Common myeloid progenitor, CD34-positive (primary cell): ENCODE measurements around the gene C1QTNF12.

Source experiments
- CTCF ChIA-PET: fragments of 350-600 bp; sonication (Branson Sonifier 250); formaldehyde crosslinking; loops from one replicate; lab custom pipeline; 2021; ENCODE audit warnings: antibody characterized with exemption; lab: Charles Lee
- POLR2A ChIA-PET: fragments of 350-600 bp; sonication (Branson Sonifier 250); formaldehyde crosslinking; loops from one replicate; lab custom pipeline; 2021; ENCODE audit warnings: antibody characterized with exemption; lab: Charles Lee
- DNase-seq, 3 donors: peaks; one replicate each; pipeline versions ENCODE4 v3.0.0 to v3.0.0-alpha.2; 2013
- H3K27ac ChIP-seq, 2 experiments: 1 replicate in 1 of 2; 2 replicates in 1 of 2; pipeline ENCODE4 v1.7.0; 2013; ENCODE audit warnings: inconsistent platforms in 2 of 2, low read length in 2 of 2, mild to moderate bottlenecking in 2 of 2, low read depth in 1 of 2, moderate library complexity in 1 of 2; ENCODE audit not compliant: severe bottlenecking in 2 of 2, insufficient read depth in 1 of 2, poor library complexity in 1 of 2
- H3K27me3 ChIP-seq, 5 experiments: replicated peaks in 2 of 5; 1 replicate in 3 of 5; 2 replicates in 2 of 5; pipeline versions ENCODE4 v1.6.1 to v1.7.0; 2013; ENCODE audit warnings: low read length in 4 of 5, mild to moderate bottlenecking in 2 of 5, moderate library complexity in 2 of 5, inconsistent platforms in 1 of 5; ENCODE audit not compliant: insufficient read depth in 5 of 5, control insufficient read depth in 4 of 5
- H3K36me3 ChIP-seq, 4 experiments: 1 replicate in 2 of 4; 2 replicates in 2 of 4; pipeline versions ENCODE4 v1.6.1 to v1.7.0; 2013; ENCODE audit warnings: low read length in 3 of 4, control low read depth in 1 of 4, mild to moderate bottlenecking in 1 of 4; ENCODE audit not compliant: control insufficient read depth in 4 of 4, insufficient read depth in 4 of 4
- H3K4me1 ChIP-seq, 4 experiments: 1 replicate in 3 of 4; 2 replicates in 1 of 4; pipeline versions ENCODE4 v1.6.1 to v1.7.1; 2013; ENCODE audit warnings: low read length in 3 of 4, mild to moderate bottlenecking in 3 of 4, control low read depth in 1 of 4, inconsistent platforms in 1 of 4, moderate library complexity in 1 of 4; ENCODE audit not compliant: control insufficient read depth in 4 of 4, insufficient read depth in 4 of 4; ENCODE audit errors: control extremely low read depth in 1 of 4
- H3K4me3 ChIP-seq, 7 experiments: 1 replicate in 4 of 7; 2 replicates in 3 of 7; pipeline versions ENCODE4 v1.5.1 to v1.7.0; 2013; ENCODE audit warnings: mild to moderate bottlenecking in 7 of 7, low read length in 6 of 7, moderate library complexity in 6 of 7, inconsistent platforms in 2 of 7, low read depth in 2 of 7, control low read depth in 1 of 7; ENCODE audit not compliant: insufficient read depth in 4 of 7, control insufficient read depth in 1 of 7; ENCODE audit errors: extremely low read depth in 1 of 7
- H3K9me3 ChIP-seq, 5 experiments: 1 replicate in 4 of 5; 2 replicates in 1 of 5; pipeline versions ENCODE4 v1.6.1 to v1.7.1; 2013; ENCODE audit warnings: low read length in 4 of 5, mild to moderate bottlenecking in 2 of 5, inconsistent platforms in 1 of 5, low read depth in 1 of 5, moderate library complexity in 1 of 5; ENCODE audit not compliant: control insufficient read depth in 4 of 5, insufficient read depth in 2 of 5; ENCODE audit errors: control extremely low read depth in 1 of 5
- WGBS: methylation state at CpG from one replicate; pipeline ENCODE4 v1.1.5; 2013; ENCODE audit not compliant: insufficient coverage; 5-methylcytosine and 5-hydroxymethylcytosine counted together

The C1QTNF12 gene

GRCh38 chr1:1280782-1281481 is 34.4 kb upstream of the C1QTNF12 start:
- Histone ChIP-seq H3K4me3 (no peak overlapping the region), H3K27ac (no peak overlapping the region), H3K27me3 (no peaks in the 10 kb centered on the region), H3K4me1 (no peaks in the 10 kb centered on the region), H3K36me3 (no peaks in the 10 kb centered on the region), H3K9me3 (no peaks in the 10 kb centered on the region)
- POLR2A ChIA-PET: no interaction called here
- CTCF ChIA-PET: interaction anchor here (1.0 kb wide), 1 partner anchor 31 kb away, joined by 4 read pairs; no protein-coding TSS in a partner anchor
- no peak for DNase-seq
- WGBS: 98% methylated on average over 17 of the region's 21 CpGs

GRCh38 chr1:1279028-1279427 is 32.5 kb upstream of the C1QTNF12 start:
- peaks cover 0 to 9% (median 9%) of the 10 kb centered on the region in 4 experiments for H3K4me1 ChIP-seq
- ChIA-PET CTCF (interaction anchor here (1.2 to 1.6 kb wide), 2 partner anchors 11 to 56 kb away, joined by 4 read pairs; no protein-coding TSS in a partner anchor), POLR2A (no interaction called here)
- H3K27me3 ChIP-seq: no peaks in the 10 kb centered on the region
- no peak overlapping the region for H3K4me3 ChIP-seq
- H3K36me3 ChIP-seq: no peaks in the 10 kb centered on the region
- H3K27ac ChIP-seq: no peak overlapping the region
- DNase-seq: no peak
- H3K9me3 ChIP-seq: no peaks in the 10 kb centered on the region
- 96% methylated on average over 14 of the region's 17 CpGs for WGBS

GRCh38 chr1:1278620-1279019 is 32.1 kb upstream of the C1QTNF12 start:
- ChIA-PET CTCF (interaction anchor here (1.2 kb wide), 1 partner anchor 12 kb away, joined by 4 read pairs; no protein-coding TSS in a partner anchor), POLR2A (no interaction called here)
- DNase-seq: no peak
- H3K4me1 ChIP-seq: peaks cover 0 to 10% (median 10%) of the 10 kb centered on the region in 4 experiments
- H3K36me3 ChIP-seq: no peaks in the 10 kb centered on the region
- no peaks in the 10 kb centered on the region for H3K9me3 ChIP-seq
- H3K27me3 ChIP-seq: no peaks in the 10 kb centered on the region
- no peak overlapping the region for H3K4me3 ChIP-seq
- no peak overlapping the region for H3K27ac ChIP-seq
- WGBS: 100% methylated on average over 7 of the region's 13 CpGs

DNA sequence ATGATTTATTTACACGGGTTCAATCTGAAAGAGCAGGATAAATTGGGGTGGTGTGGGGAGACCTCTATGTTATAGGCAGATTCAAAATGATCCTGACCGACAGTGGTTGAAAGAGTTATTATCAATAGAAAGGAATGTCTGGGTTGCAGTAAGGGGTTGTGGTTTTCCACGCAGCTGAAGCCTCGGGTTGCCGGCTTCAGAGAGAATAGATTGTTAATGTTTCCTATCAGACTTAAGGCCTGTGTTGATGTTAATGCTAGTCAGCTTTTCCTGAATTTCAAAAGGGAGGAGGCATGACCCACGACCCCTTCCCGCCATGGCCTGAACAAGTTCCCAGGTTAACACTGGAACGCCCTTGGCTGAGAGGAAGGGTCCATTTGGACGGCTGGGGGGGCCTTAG is 29.3 kb upstream of the C1QTNF12 start:
- no peak for DNase-seq
- Histone ChIP-seq H3K27me3 (no peaks in the 10 kb centered on the region), H3K36me3 (peaks cover 0 to 6% (median 2%) of the 10 kb centered on the region in 4 experiments), H3K4me1 (peaks cover 4 to 31% (median 25%) of the 10 kb centered on the region in 4 experiments), H3K4me3 (no peak overlapping the region), H3K27ac (no peak overlapping the region), H3K9me3 (no peaks in the 10 kb centered on the region)
- ChIA-PET CTCF (interaction anchor here (0.6 kb wide), 1 partner anchor 11 kb away, joined by 3 read pairs; no protein-coding TSS in a partner anchor), POLR2A (no interaction called here)
- WGBS: 95% methylated on average over 6 of the region's 9 CpGs

DNA sequence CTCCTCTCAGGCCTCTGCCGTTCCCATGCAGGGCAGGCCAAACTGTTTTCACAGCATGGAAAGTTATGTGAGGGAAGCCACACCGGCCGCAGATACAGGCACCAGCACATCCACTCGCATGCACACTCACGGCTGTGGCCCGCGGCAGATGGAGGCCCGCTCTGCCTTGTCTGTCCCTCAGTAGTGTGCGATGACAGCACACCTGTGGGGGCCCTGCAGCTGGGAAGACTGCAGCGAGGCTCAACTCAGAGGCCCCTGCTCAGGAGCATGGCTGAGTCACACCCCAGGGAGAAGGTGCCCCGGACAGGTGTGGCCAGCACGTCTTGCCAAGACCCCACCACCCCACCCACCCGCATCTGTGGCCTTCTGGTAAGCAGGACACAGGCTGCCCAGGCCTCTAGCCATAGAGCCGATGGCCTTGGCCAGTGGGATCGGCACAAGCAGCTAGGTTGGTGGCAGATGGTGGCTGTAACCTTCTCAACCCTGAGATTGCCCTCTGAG is 28.5 kb upstream of the C1QTNF12 start:
- H3K36me3 ChIP-seq: peaks cover 0 to 14% (median 2%) of the 10 kb centered on the region in 4 experiments
- H3K9me3 ChIP-seq: no peaks in the 10 kb centered on the region
- POLR2A ChIA-PET: no interaction called here
- over 99% methylated on average over 11 of the region's 15 CpGs for WGBS
- H3K4me1 ChIP-seq: peaks cover 4 to 34% (median 26%) of the 10 kb centered on the region in 4 experiments
- no peak overlapping the region for H3K27ac ChIP-seq
- H3K27me3 ChIP-seq: no peaks in the 10 kb centered on the region
- CTCF ChIA-PET: no interaction called here
- peak overlapping the region in 4 of 7 experiments; percentile 66 to 89 (median 76) for H3K4me3 ChIP-seq
- DNase-seq: no peak

DNA sequence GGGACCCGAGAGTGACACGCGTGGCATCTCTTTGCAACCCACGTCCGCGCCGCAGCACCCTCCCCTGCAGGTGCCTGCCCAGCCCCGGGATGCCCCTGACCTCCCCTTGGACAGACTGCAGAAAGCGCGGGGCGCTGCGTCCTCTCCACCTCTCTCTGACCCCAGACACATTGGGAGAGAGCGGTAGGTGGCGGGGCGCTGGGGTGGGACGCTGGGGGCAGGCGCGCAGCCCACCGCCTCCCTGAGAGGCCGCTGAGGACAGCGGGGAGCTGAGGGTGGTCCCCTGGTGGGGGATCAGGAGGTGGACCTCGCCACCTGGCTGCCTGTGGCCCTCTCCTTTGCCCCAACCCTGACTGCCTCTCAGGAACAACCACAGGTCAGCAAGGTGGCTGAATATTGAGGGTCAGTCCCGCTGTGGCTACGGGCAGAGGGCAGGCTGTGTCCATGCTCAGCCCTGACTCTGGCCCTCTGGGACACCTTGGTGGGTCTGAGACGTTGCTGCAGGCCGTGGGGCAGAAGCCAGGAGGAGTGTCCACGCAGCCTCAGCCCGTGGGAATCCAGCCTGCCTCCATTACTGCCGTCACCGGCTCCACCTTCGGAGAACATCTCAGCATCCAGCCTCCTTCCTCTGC is 27.9 kb upstream of the C1QTNF12 start:
- no peak for DNase-seq
- ChIA-PET CTCF (interaction anchor here (1.2 to 1.4 kb wide), 2 partner anchors 16 to 18 kb away, joined by 4 to 5 read pairs; no protein-coding TSS in a partner anchor), POLR2A (no interaction called here)
- Histone ChIP-seq H3K4me3 (peak overlapping the region; percentile 62 to 89 (median 72)), H3K4me1 (peaks cover 4 to 34% (median 26%) of the 10 kb centered on the region in 4 experiments), H3K36me3 (peaks cover 0 to 19% (median 2%) of the 10 kb centered on the region in 4 experiments), H3K27ac (peak overlapping the region in 1 of 2 experiments; percentile 61), H3K9me3 (no peaks in the 10 kb centered on the region), H3K27me3 (no peaks in the 10 kb centered on the region)
- 64% methylated on average over 13 of the region's 31 CpGs for WGBS
